Sciatic nerve (tissue), 2 donors: Measurements from ENCODE around the gene CD83. TPM values are rescaled to one million over a fixed set of nuclear protein-coding genes. Genes with fewer than 3 reads are reported as not detected.
"Not testable (repeated sequence)": the region's sequence is repeated elsewhere in the genome, so short reads cannot be mapped to it uniquely, and the experiment has no call there.

Source experiments
- ATAC-seq: fragments of 200-7000 bp; cut with Tn5 transposase; one replicate; pipeline ENCODE4 v1.9.1; 2020; ENCODE audit warnings: mild to moderate bottlenecking, moderate library complexity
- DNase-seq: peaks from one replicate; pipeline ENCODE4 v3.0.0-alpha.2; 2020; ENCODE audit warnings: low spot score
- intact Hi-C: fragments of 100-400 bp; cut with DNase I; formaldehyde crosslinking; loops from one replicate; pipeline ENCODE4 v1.14.2; 2022
- total RNA-seq: library from RNA; stranded (reverse); fragmentation: NEBNext Ultra II Directional; extraction: Animal tissue kit (Norgen Biotek cat#: 25700); gene quantifications from one replicate; pipeline ENCODE4 v1.2.1, GENCODE V29; 2021
- donor health status: DM: no; HTN: no; CAD: no.
- donor health status: DM: no; HTN: no; CAD: no.

The CD83 gene
- total RNA-seq, 1 donor from 2014 or later = 22.3 TPM

DNA sequence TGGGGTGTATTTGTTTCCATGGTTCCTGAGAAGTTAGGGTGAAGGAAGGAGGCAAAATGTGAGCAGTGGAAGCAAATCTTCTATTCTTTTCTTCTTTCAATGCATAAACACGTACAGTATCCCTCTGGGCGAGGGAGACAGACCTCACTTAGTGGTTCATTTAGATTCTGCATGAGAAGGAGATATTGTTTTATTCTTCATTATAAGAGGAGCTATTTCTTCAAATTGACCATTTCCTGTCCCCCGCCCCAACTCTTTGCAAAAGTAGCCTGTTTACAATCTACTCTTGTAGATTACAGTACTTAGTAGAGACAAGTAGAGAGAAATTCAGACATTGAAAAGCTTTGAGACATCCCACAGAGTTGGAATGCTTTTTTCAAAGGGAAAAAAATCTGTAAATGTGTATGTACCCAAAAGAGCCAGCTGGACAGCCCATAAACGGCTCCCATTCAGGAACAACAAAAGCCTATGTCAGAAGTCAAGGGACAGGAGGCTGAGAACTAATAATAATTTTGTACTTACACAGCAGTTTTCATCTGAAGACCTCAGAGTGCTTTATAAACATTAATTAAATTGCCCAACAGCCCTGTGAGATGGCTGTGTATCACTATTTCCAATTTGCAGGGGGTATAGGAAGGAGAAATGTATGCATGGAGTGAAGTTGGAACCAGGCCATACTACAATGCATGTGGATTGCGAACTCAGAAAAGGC is 23.9 kb downstream of the CD83 start:
- intact Hi-C loops = loop anchor here (5.0 kb wide), 1 partner anchor 234 kb away; no protein-coding TSS in a partner anchor
- no peak for ATAC-seq
- DNase-seq = no peak

DNA sequence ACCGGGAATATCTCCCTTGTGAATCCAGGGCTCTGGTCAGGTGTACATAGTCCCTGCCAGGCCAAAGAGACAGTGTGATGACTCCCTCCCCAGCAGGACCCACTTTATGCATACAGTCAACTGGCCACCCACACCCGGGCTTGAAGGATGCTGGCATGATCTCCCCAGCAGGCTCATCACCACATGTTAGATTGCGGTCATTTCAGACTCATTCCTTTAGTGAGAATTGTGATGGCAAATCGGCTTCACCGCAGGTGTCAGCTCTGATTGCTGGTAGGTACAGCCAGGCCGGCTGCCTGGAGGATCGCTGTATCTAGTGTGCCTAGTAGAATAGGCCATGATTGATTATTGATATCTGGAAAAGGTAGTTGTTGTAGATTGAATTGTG is 24.5 kb downstream of the CD83 start:
- no peak for DNase-seq
- intact Hi-C loops = loop anchor here (5.0 kb wide), 1 partner anchor 235 kb away; no protein-coding TSS in a partner anchor
- ATAC-seq = no peak

DNA sequence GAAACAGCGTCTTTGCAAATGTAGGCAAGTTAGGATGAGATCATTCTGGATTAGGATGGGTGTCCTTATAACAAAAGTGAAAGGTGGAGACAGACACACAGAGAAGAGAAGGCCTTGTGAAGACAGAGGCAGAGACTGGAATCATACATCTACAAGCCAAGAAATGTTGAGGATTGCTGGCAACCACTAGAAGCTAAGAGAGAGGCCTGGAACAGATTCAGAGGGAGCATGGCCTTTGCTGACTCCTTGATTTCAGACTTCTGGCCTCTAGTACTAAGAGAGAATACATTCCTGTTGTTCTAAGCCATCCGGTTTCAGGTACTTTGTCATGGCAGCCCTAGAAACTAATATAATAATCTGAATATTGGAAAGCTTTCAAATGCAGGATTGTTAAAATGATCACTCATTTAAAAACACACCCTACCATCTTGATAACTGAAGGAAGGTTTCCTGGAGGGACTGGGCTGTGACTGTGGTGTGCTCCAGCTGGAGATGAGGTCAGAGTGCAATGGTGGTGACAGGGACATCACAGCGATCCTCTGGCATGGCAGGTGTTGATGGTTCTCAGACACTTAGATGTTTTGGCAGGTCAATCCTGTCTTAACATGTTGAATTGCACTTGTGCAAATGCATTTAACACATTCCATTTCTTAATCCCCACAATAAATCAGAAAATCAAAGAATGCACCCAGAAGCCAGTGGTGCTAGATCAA is 25.1 kb downstream of the CD83 start:
- DNase-seq (no peak), ATAC-seq (no peak)
- intact Hi-C loops = loop anchor here (5.0 kb wide), 1 partner anchor 235 kb away; no protein-coding TSS in a partner anchor

DNA sequence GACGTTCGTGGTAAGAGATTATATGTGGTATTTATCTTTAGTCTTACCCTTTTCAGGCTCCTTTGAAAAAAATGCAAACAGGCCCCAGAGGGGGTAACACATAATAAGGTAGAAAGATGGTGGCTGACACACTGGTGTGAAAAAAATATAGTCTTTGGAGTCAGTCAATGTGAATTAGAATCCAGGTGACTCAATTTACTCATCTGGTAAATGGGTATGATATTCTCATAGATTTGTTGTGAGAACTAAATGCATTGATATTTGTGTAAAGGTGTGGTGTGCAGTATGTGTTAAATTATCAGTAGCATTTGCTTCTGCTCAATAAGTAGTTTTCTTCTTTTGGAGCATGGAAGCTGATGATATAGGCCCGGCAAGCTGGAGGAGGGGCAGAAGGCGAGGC is 25.7 kb downstream of the CD83 start:
- no peak for ATAC-seq
- intact Hi-C loops = loop anchor here (5.0 kb wide), 1 partner anchor 236 kb away; no protein-coding TSS in a partner anchor

DNA sequence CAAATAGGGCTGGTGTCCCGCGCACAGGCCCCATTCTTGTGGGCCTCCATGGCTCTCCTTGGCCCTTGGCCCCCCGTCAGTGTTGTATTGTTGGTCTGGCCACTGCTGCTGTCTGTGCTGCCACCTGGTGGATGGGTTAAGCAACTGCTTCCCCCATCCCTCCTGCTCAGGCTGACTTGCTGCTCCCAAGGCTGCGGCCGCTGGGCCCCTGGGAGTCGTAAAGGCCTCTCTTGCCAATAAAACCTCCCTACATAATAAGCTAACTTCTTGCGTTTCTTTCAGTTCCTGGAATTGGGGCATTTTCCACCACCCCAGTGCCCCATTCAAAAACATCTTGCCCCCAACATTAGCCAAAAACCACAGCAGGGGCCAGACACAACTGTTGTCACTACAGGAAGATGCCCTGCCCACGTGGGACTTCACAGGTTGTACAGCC is 27.1 kb downstream of the CD83 start:
- intact Hi-C loops = loop anchor here (5.0 kb wide), 1 partner anchor 237 kb away; no protein-coding TSS in a partner anchor
- peak; percentile 79 for DNase-seq
- ATAC-seq = peak; percentile 79

More for the DNA sequence above, 25.7 kb downstream of the CD83 start:
- DNase-seq = no peak

DNA sequence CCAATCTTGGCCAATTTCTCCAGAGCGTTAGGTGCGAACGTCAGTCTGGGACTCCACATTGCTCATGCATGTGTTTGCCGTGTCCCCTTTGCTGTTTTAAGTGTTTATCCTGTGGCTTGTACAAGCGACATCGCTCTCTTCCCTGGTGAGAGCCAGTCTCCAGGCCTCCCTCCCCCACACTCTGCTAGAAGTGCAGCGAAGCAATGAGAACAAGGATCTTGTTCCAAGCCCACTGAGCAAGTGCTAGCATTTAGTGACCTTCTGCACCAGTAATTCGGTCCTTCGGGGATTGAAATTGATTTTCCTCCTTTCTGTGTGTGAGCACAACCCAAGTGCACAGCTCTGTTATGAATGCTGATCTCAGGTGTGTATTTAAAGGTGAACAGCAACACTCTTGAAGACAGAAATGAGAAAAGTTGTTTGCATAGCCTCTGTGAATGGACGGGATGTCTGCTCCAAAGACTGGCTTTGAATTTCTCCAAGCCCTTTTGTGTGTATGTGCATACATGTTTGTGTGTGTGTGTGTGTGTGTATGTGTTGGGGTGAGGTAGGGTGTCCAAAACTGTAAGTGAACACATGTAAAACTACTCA is 29.0 kb downstream of the CD83 start:
- DNase-seq (no peak), ATAC-seq (no peak)
- intact Hi-C loops = no loop called here

DNA sequence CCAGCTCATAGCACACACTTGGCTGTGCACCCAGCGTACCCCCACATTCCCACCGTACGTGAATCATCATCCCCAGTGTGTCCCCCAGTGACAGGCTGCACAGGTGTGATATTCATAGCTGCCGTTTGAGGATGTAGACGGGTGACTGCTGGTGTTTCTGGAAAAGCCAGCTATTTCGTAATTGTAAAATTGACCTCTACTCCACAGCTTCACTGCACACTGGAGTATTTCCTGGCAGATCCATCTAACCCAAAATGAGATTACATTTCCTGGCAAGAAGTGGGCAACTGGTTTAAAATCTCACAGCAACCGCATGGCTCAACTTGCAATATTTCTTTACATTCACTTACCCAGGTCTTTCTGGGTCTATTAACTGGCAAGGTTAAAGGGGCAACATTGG is 30.3 kb downstream of the CD83 start:
- intact Hi-C loops = no loop called here
- ATAC-seq = peak; percentile 42

DNA sequence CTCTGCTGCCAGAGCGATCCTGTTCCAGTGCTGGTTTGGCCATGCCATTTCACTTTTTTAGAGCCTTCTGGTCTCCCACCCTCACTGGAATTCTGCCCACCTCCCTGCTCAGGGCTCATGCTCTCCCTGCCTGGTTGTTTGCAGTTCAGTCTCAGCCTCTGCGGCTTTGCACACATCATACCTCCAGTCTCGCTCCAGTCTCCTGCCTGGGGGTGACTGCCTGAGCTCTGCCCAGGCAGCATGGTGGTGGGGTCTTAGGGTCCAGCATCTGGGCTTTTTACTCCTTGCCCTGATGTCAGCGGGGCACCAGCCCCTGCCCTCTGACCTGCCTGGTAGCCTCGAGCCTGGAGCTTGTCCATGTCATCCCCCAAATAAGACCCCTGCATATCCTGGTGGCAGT is 30.9 kb downstream of the CD83 start:
- no peak for ATAC-seq
- DNase-seq = no peak
- intact Hi-C loops = no loop called here

More for the DNA sequence above, 30.3 kb downstream of the CD83 start:
- DNase-seq = no peak

DNA sequence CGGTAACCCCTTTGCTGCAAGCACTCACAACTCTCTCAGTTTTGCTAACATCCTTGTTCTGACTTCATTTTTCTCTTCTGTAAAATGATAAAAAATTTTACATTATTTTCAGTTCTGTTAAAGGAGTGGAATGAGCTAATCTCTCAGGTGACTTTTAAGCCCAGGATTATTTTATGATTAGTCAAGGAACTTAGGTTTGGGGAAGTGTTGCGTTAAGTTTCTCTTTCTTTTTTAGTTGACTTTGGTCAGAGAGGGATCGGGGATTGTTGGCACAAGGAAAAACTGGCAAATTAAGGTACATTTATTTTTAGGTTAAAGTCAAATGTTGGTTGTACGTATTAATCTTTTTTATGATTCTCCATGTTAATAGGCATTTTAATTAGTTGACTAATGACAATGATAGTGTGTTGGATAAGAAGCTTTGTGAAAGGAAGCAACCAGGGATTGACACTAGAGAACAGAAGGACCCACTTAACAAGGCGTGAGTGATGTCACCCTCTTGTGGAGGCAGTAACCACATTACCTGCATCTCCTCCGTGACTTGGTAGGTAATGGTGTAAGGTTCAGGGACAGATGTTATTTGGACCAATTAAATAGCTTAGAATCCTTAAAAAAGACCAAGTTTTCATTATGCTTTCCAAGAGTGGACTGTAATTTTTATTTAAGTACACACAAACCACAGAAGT is 31.6 kb downstream of the CD83 start:
- intact Hi-C loops = no loop called here
- ATAC-seq = no peak
- DNase-seq = no peak

DNA sequence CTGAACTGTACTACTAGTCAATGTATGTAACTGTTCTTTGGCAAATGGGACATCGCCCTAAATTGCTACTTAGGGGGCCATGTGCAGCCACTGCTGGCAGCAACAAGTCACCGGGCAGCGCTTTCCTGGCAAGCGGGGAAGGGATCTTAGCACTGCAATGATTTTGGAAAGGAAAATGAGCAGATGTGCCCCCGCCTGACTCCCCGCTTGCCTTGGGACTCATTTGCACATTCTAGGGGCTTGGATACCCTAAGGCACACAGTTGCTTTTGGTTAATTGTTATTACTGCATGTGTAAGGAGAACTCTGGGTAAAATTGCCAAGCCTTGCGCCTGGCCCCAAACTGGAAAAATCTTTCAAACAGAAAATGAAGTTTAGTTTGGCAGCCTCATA is 32.2 kb downstream of the CD83 start:
- DNase-seq (no peak), ATAC-seq (no peak)
- intact Hi-C loops = no loop called here

DNA sequence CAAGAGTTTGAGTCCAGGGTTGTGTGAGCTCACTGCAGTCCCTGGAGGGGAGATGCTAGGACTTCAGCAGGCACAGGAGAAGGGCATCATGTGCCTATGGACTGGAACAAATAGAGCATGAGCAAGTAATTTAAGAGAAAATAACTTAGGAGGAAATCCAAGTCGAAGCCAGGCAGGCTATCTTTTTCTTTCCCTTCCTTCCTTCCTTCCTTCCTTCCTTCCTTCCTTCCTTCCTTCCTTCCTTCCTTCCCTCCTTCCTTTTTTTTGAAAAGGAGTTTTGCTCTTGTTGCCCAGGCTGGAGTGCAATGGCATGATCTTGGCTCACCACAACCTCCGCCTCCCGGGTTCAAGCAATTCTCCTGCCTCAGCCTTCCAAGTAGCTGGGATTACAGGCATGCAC is 33.7 kb downstream of the CD83 start:
- ATAC-seq, DNase-seq, intact Hi-C loops: not testable (repeated sequence)

DNA sequence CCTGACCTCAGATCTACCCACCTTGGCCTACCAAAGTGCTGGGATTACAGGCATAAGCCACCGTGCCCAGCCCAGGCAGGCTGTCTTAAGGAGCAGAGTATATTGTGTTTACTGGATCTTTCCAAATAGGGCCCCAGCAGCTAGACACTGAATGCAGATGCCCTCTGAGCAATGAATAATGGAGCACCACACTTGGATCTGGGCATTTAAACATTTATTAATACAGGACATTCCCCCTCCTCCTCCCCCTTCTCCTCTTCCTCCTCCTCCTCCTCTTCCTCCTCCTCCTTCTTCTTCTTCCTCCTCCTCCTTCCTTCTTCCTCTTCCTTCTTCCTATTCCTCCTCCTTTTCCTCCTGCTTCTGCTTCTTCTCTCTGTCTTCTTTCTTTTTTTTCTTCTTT is 34.2 kb downstream of the CD83 start:
- no peak for DNase-seq
- intact Hi-C loops = no loop called here
- no peak for ATAC-seq

DNA sequence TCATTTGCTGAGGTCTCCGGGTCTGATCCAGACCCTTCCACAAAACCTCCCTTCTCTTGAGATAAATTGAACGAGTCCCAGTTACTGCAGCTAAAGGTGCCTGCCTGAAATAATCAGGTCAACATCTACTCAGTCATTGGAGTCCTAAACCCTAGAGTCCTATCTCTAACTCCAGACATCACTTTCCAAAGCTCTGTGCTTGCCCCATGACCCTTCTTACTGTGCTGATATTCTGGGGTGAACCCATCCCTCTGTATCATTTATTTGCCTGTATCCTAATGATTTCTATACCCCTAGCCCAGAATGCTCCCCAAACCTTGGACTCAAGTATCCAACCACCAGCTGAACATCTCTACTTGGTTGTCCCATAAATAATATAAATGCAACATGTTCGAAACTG is 35.7 kb downstream of the CD83 start:
- intact Hi-C loops = no loop called here
- DNase-seq (no peak), ATAC-seq (no peak)

DNA sequence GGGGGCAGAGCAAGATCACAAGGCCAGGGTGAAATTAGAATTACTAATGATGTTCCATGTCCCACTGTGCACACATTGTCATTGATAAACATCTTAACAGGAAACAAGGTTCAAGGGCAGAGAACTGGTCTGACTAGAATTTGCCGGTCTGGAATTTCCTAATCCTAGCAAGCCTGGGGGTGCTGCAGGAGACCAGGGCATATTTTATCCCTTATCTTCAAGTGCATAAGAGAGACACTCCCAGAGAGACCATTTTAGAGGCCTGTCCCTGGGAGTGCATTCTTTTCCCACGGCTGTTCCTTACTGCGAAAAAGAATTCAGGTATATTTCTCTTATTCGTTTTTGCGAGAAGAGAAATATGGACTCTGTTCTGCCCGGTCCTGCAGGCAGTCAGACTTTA is 41.5 kb downstream of the CD83 start:
- DNase-seq (no peak), ATAC-seq (no peak)
- intact Hi-C loops = no loop called here

DNA sequence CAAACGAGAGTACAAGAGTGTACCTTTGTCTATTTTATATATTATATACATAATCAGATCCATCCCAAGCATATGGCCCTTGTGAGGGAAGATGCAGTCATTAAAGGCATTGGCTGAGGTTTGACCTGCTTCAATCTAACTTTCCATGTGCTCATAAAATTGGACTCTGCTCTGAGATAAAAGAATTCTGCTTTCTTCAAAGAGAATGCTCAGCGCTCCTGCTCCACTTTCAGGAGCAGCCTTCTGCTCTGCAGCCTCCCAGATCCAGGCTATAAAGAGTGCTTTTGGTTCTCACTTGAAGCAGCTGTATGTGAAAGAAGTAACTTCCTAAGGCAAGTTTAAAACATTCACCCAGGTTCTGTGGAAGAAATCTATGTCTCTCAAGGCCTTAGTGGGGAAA is 45.3 kb downstream of the CD83 start:
- no peak for ATAC-seq
- no peak for DNase-seq
- intact Hi-C loops = no loop called here

DNA sequence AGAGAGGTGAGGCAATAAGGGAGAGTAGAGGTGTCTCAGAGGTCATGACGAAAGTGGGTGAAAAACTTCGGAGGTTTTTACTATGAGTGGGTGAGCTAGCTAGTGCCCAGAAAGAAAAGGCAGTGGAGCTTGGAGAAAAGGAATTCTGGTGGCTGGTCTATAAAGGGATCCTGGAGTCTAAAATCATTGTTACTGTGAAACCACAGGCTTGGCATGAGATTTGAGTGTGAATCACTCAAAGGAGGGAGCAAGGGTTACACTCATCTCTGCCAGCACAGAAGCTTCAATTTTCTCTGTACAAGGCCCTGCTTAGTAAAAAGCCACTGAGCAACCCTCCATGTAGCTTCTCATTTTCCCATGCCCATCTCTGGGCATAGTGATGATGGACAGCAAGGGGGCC is 47.5 kb downstream of the CD83 start:
- intact Hi-C loops = no loop called here
- ATAC-seq (no peak), DNase-seq (no peak)

DNA sequence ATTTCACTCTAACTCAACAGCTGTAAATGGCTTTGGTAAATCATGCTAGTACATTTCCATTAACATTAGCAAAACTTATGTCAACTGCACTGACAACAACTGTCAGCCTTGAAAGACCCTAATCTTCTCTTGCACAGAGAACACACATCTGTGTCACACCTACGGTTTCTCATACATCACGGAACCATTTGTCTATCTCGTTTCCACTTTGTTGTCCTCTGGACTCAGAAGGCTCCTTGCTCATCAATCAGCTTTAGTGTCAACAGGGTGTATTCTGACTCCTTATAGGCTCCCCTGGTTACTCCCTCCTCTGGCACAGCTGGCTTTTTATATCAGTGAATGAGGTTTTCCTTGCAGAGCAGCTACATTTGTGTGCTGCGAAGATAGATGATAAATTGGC is 49.3 kb downstream of the CD83 start:
- DNase-seq (no peak), ATAC-seq (no peak)
- intact Hi-C loops = no loop called here

DNA sequence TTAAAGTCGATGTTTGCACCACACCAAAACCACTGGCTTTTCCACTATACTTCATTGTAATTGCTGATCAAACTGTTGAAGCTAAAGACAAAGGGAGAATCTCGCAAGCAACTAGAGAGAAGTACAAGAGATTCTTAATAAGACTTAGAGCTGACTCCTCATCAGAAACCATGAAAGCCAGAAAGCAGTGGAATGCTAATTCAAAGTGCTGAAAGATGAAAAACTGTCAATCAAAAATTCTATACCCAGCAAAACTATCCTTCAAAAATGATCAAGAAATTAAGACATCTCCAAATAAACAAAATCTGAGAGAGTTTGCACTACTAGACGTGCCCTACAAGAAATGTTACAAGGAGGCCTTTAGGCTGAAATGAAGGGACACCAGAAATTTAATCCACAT is 52.6 kb downstream of the CD83 start:
- intact Hi-C loops = no loop called here
- no peak for ATAC-seq
- no peak for DNase-seq

DNA sequence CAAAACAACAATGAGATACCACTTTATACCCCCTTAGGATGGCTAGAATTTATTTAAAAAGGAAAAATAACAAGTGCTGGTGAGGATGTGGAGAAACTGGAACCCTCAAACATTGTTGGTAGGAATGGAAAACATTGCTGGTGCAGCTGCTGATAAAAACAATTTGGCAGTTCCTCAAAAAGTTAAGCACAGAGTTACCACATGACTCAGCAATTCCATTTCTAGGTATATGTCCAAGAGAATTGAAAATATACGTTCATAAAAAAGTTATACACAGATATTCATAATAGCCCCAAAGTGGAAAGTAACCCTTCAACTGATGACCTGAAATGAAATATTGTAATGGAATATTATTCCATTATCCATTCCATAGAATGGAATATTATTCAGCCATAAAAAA is 55.0 kb downstream of the CD83 start:
- intact Hi-C loops = no loop called here
- DNase-seq (no peak), ATAC-seq (no peak)

DNA sequence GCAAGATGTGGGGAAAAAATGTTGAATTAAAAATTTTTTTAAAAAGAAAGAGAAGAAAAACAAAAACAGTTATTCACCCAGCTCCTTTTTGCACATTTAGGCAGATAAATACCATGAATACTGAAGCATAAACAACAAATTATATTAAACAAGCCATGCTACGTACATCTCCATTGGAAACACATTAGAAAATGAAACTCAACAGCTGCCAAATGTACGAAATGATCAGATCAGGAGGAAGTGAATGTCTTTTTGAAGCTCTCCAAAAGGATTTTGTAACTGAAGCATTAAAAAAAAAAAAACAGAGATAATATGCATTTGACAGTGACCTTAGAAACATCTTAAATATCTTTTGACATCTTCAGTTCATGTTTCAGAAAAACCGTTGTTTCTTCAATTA is 56.7 kb downstream of the CD83 start:
- ATAC-seq (no peak), DNase-seq (no peak)
- intact Hi-C loops = no loop called here
